DND-41 (cell line): ENCODE data around the gene MOB3C.
A peak's percentile ranks its signal among the peaks of the same experiment; 100 is the strongest.

Source experiments
- ATAC-seq: fragments of 200-7000 bp; cut with Tn5 transposase; 3 replicates; pipeline ENCODE4 v1.9.1; 2021; ENCODE audit warnings: low read depth; ENCODE audit not compliant: insufficient read depth
- DNase-seq: peaks from one replicate; pipeline ENCODE4 v3.0.0-alpha.2; 2020
- H2AFZ ChIP-seq: 2 replicates; pipeline ENCODE4 v1.6.0; 2012; ENCODE audit warnings: low read depth, low read length
- H3K27ac ChIP-seq: 2 replicates; pipeline ENCODE4 v1.5.1; 2012; ENCODE audit warnings: low read length, inconsistent platforms
- H3K27me3 ChIP-seq: fragments of 200-600 bp; sonication (generic); 2 replicates; pipeline ENCODE4 v1.6.0; 2012; ENCODE audit warnings: low read length, mild to moderate bottlenecking, inconsistent platforms; ENCODE audit not compliant: insufficient read depth, poor library complexity
- H3K36me3 ChIP-seq: 2 replicates; pipeline ENCODE4 v1.5.1; 2012; ENCODE audit warnings: low read length, inconsistent platforms; ENCODE audit not compliant: insufficient read depth
- H3K4me1 ChIP-seq: 2 replicates; pipeline ENCODE4 v1.5.1; 2012; ENCODE audit warnings: mild to moderate bottlenecking, low read length; ENCODE audit not compliant: insufficient read depth
- H3K4me2 ChIP-seq: 2 replicates; pipeline ENCODE4 v1.6.0; 2012; ENCODE audit warnings: mild to moderate bottlenecking, moderate library complexity, low read length, inconsistent platforms; ENCODE audit not compliant: insufficient read depth
- H3K4me3 ChIP-seq, 2 experiments: fragments of 200-600 bp in 1 of 2; shearing (Covaris generic) in 1 of 2; 2 replicates each; pipeline ENCODE4 v1.5.1; 2012 to 2016; ENCODE audit warnings: inconsistent platforms in 2 of 2, low read length in 2 of 2, mild to moderate bottlenecking in 2 of 2, low read depth in 1 of 2, moderate library complexity in 1 of 2
- H3K79me2 ChIP-seq: 2 replicates; pipeline ENCODE4 v1.6.0; 2012; ENCODE audit warnings: low read length, inconsistent platforms; ENCODE audit not compliant: insufficient read depth
- H3K9ac ChIP-seq: 2 replicates; pipeline ENCODE4 v1.6.0; 2012; ENCODE audit warnings: low read depth, mild to moderate bottlenecking, inconsistent platforms, low read length, moderate library complexity
- H3K9me3 ChIP-seq: 2 replicates; pipeline ENCODE4 v1.5.1; 2012; ENCODE audit warnings: low read length, moderate library complexity, mild to moderate bottlenecking, inconsistent platforms; ENCODE audit not compliant: insufficient read depth, severe bottlenecking
- H4K20me1 ChIP-seq: 2 replicates; pipeline ENCODE4 v1.6.0; 2012; ENCODE audit warnings: low read length; ENCODE audit not compliant: insufficient read depth
- EZH2 ChIP-seq: IDR thresholded peaks from 3 replicates; pipeline ENCODE4 v1.6.1; 2012; ENCODE audit warnings: borderline replicate concordance, low read depth, mild to moderate bottlenecking, moderate library complexity, low read length, inconsistent platforms; ENCODE audit not compliant: severe bottlenecking
- TF ChIP-seq, protein P1 (sequence below): IDR thresholded peaks from 2 replicates; pipeline ENCODE4 v1.5.1; 2012; ENCODE audit warnings: borderline replicate concordance, low read length, moderate library complexity, mild to moderate bottlenecking; ENCODE audit not compliant: poor library complexity, severe bottlenecking; ENCODE audit errors: extremely low read depth

MOB3C gene

GRCh38 chr1:46630719-46631118, 14.1 kb upstream of the MOB3C start:
- Histone ChIP-seq H3K27me3 (no peaks in the 10 kb centered on the region), H3K79me2 (no peaks in the 10 kb centered on the region), H3K36me3 (peaks cover 18% of the 10 kb centered on the region; the same call in 1 of the 2 replicates), H3K4me1 (no peaks in the 10 kb centered on the region), H4K20me1 (no peaks in the 10 kb centered on the region), H3K27ac (no peak overlapping the region), H3K9ac (no peak overlapping the region), H2AFZ (no peak overlapping the region), H3K9me3 (no peaks in the 10 kb centered on the region), H3K4me2 (no peak overlapping the region), H3K4me3 (no peak overlapping the region)
- ATAC-seq (no peak), DNase-seq (no peak)
- no peak for TF ChIP-seq EZH2
- TF ChIP-seq, protein P1, sequence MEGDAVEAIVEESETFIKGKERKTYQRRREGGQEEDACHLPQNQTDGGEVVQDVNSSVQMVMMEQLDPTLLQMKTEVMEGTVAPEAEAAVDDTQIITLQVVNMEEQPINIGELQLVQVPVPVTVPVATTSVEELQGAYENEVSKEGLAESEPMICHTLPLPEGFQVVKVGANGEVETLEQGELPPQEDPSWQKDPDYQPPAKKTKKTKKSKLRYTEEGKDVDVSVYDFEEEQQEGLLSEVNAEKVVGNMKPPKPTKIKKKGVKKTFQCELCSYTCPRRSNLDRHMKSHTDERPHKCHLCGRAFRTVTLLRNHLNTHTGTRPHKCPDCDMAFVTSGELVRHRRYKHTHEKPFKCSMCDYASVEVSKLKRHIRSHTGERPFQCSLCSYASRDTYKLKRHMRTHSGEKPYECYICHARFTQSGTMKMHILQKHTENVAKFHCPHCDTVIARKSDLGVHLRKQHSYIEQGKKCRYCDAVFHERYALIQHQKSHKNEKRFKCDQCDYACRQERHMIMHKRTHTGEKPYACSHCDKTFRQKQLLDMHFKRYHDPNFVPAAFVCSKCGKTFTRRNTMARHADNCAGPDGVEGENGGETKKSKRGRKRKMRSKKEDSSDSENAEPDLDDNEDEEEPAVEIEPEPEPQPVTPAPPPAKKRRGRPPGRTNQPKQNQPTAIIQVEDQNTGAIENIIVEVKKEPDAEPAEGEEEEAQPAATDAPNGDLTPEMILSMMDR = no peak

DNA sequence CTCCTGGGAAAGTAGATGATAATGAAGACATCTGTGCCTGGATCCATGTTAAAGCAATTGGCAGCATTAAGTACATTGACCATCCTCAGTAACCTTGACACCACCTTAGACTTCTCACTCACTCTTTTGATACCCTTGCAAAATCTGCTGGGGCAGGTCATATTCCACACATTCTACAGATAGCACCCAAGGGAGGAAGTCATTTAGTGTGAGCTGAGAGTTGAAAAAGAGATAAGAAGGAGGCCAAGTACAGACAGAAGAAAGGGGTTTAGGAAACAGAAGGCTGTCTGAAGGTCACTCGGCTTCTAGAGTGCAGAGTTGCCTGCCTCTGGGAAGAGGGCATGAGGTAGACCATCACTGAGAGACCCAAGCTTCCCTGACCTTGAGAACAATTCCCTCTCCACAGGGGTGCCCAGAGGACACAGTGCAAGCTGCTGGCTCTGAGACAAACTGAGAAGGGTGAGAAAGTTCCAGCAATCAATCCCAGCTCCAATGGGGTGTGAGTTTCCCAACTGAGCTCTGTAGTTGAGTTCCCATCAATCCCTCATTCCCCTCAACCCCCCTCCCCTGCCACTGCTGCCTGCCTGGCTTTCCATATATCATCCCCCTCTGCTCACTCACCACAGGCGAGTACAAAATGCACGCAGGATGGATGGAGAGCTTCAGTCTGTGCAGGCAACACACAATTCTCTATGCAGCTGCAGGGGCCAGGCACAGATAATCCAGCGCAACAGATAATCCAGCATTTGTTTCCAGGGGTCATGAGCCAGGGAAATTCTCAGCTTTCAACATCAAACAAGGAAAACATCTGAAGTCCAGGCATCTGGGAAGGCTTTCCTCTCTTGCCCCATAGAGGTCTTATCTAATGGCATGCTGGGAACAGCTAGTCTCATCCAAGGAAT, 7.4 kb upstream of the MOB3C start:
- H3K4me3 ChIP-seq = no peak overlapping the region
- no peaks in the 10 kb centered on the region for H3K27me3 ChIP-seq
- no peak for DNase-seq
- H4K20me1 ChIP-seq = no peaks in the 10 kb centered on the region
- H3K4me2 ChIP-seq = no peak overlapping the region
- H3K9ac ChIP-seq = no peak overlapping the region
- no peak overlapping the region for H2AFZ ChIP-seq
- TF ChIP-seq, protein P1 = no peak
- TF ChIP-seq EZH2 = no peak
- no peaks in the 10 kb centered on the region for H3K9me3 ChIP-seq
- ATAC-seq = no peak
- H3K4me1 ChIP-seq = no peaks in the 10 kb centered on the region
- no peaks in the 10 kb centered on the region for H3K79me2 ChIP-seq
- H3K27ac ChIP-seq = no peak overlapping the region
- no peaks in the 10 kb centered on the region for H3K36me3 ChIP-seq

DNA sequence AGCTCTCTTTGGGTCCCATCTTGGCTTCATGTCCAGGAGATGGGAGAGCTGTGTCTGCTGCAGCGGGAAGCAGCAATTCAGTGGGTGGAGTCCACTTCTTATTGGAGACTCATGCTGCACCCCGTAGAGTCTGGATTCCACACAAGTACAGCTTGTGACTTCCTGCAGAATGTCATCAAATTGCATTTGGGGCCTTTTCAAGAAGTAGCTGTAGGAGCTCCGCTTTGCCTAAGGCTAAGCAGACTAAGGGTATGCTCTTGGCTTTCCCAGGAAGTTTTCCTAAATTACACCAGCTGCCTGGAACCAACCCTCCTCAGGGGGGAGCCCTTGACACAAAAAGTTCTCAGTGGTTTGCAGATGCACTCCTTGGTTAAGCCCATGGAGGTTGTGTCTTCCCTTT, 5.7 kb upstream of the MOB3C start:
- Histone ChIP-seq H3K36me3 (no peaks in the 10 kb centered on the region), H4K20me1 (no peaks in the 10 kb centered on the region), H2AFZ (no peak overlapping the region), H3K79me2 (no peaks in the 10 kb centered on the region), H3K9ac (no peak overlapping the region), H3K27me3 (peaks cover 4% of the 10 kb centered on the region), H3K9me3 (no peaks in the 10 kb centered on the region), H3K27ac (no peak overlapping the region), H3K4me2 (no peak overlapping the region), H3K4me3 (no peak overlapping the region), H3K4me1 (no peaks in the 10 kb centered on the region)
- DNase-seq (no peak), ATAC-seq (0 out of 3 replicates have a peak, but pooled peaks have one; percentile 29)
- TF ChIP-seq EZH2 = no peak
- TF ChIP-seq, protein P1 = peak; percentile 54
